ENCODE results near the gene NPTX1.
"Not testable (repeated sequence)": the region's sequence is repeated elsewhere in the genome, so short reads cannot be mapped to it uniquely, and the experiment has no call there.

The NPTX1 gene

DNA sequence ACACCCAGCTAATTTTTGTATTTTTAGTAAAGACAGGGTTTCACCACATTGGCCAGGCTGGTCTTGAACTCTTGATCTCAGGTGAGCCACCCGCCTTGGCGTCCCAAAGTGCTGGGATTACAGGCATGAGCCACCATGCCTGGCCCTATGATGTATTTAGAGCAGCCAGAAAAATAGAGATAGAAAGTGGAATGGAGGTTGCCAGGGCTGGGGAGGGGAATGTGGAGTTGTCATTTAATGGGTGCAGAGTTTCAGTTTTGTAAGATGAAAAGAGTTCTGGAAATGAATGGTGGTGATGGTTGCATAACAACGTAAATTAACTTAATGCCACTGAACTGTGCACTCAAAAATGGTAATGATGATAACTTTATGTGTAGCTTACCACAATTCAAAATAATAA is 31.6 kb upstream of the NPTX1 start:
- Histone ChIP-seq H3K27me3 (ENCODE audit: insufficient read depth, poor library complexity, severe bottlenecking) (peaks cover 16% of the 10 kb centered on the region), H3K27ac (replicated peaks) (no peak overlapping the region), H3K4me3 (replicated peaks; ENCODE audit: insufficient read depth, low read length) (no peak overlapping the region)
- no peak for DNase-seq (ENCODE audit: low read depth in 1 of 2, low spot score in 1 of 2)
- TF ChIP-seq SPI1 (IDR thresholded peaks at IDR 0.05; ENCODE audit: borderline replicate concordance, low read depth) (no peak), GABPA (IDR thresholded peaks at IDR 0.05; ENCODE audit: low read depth) (no peak), POLR2AphosphoS5 (IDR thresholded peaks at IDR 0.05; ENCODE audit: low read depth) (no peak), REST (IDR thresholded peaks at IDR 0.05; ENCODE audit: insufficient replicate concordance, low read depth) (no peak), CTCF (IDR thresholded peaks at IDR 0.05; ENCODE audit: insufficient read depth, low read length) (no peak)

DNA sequence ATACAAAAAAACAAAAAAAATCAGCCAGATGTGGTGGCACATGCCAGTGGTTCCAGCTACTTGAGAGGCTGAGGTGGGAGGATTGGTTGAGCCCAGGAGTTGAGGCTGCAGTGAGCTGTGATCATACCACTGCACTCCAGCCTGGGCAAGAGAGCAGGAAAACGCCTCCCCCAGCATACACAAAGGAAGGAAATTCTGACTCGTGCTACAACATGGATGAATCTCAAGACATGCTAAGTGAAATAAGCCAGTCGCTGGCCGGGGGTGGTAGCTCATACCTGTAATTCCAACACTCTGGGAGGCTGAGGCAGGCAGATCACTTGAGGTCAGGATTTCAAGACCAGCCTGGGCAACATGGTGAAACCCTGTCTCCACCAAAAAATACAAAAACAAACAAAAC is 30.8 kb upstream of the NPTX1 start:
- not testable (repeated sequence) for DNase-seq (ENCODE audit: low read depth in 1 of 2, low spot score in 1 of 2); H3K27ac ChIP-seq (replicated peaks); H3K4me3 ChIP-seq (replicated peaks; ENCODE audit: insufficient read depth, low read length)
- peaks cover 16% of the 10 kb centered on the region for H3K27me3 ChIP-seq (ENCODE audit: insufficient read depth, poor library complexity, severe bottlenecking)

DNA sequence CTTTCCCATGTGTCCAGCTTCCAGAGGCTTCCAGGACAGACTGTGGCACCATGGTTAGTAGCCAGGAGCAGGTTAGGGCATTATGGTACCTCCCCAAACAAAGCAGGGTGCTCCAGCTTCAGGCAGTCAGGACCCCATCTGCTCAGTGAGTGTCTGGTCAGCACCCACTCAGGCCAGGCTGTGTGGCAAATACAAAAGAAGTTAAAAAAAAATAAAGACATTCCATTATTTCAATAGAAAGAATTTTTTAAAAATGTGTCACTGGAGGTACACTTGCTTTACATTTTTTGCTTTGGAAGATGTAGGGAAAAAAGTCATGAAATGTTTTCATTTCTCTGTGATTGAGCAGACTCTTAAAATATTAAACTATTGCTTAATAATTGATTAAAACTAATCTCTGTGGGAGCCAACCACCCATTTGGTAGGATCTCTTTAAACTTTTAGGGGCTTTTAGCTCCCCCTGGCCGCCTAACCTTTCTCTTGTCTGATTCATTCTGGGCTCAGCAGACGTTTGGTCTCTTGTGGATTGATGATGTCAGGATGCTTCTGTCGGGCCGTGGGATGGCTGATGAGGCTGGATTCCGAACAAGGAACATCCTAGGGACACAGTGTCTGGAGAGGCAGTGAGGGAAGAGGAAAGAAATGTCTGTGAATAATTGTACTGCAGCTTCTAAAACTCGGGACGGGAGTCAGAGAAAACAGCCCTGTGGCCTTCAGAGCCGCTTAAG is 28.4 kb upstream of the NPTX1 start:
- no peak overlapping the region for H3K4me3 ChIP-seq (replicated peaks; ENCODE audit: insufficient read depth, low read length)
- no peak for DNase-seq (ENCODE audit: low read depth in 1 of 2, low spot score in 1 of 2)
- TF ChIP-seq SPI1 (IDR thresholded peaks at IDR 0.05; ENCODE audit: borderline replicate concordance, low read depth) (no peak), POLR2AphosphoS5 (IDR thresholded peaks at IDR 0.05; ENCODE audit: low read depth) (no peak), REST (IDR thresholded peaks at IDR 0.05; ENCODE audit: insufficient replicate concordance, low read depth) (no peak), CTCF (IDR thresholded peaks at IDR 0.05; ENCODE audit: insufficient read depth, low read length) (no peak), GABPA (IDR thresholded peaks at IDR 0.05; ENCODE audit: low read depth) (no peak)
- no peak overlapping the region for H3K27ac ChIP-seq (replicated peaks)
- H3K27me3 ChIP-seq (ENCODE audit: insufficient read depth, poor library complexity, severe bottlenecking): peaks cover 9% of the 10 kb centered on the region

DNA sequence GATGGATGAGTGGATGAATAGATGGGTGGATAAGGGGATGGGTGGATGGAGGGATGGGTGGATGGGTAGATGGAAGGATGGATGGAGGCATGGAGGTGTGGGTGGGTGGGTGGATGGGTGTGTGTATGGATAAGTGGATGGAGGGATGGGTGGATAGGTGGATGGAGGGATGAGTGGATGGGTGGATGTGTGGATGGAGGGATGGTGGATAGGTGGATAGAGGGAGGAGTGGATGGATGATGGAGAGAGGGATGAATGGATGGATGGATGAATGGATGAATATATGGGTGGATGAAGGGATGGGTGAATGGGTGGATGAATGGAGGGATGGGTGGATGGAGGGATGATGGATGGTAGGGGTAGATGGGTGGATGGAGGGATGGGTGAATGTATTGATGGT is 27.5 kb upstream of the NPTX1 start:
- DNase-seq (ENCODE audit: low read depth in 1 of 2, low spot score in 1 of 2): no peak
- no peak overlapping the region for H3K4me3 ChIP-seq (replicated peaks; ENCODE audit: insufficient read depth, low read length)
- no peak overlapping the region for H3K27ac ChIP-seq (replicated peaks)
- peaks cover 6% of the 10 kb centered on the region for H3K27me3 ChIP-seq (ENCODE audit: insufficient read depth, poor library complexity, severe bottlenecking)
- TF ChIP-seq GABPA (IDR thresholded peaks at IDR 0.05; ENCODE audit: low read depth) (no peak), SPI1 (IDR thresholded peaks at IDR 0.05; ENCODE audit: borderline replicate concordance, low read depth) (no peak), POLR2AphosphoS5 (IDR thresholded peaks at IDR 0.05; ENCODE audit: low read depth) (no peak), REST (IDR thresholded peaks at IDR 0.05; ENCODE audit: insufficient replicate concordance, low read depth) (no peak), CTCF (IDR thresholded peaks at IDR 0.05; ENCODE audit: insufficient read depth, low read length) (no peak)
